ENCODE data around the gene UST.
"Not testable (repeated sequence)": the region's sequence is repeated elsewhere in the genome, so short reads cannot be mapped to it uniquely, and the experiment has no call there.

UST gene

GRCh38 chr6:148951662-148952061 lies 204.8 kb downstream of the UST start:
- DNase-seq (ENCODE audit: low spot score) = no peak

DNA sequence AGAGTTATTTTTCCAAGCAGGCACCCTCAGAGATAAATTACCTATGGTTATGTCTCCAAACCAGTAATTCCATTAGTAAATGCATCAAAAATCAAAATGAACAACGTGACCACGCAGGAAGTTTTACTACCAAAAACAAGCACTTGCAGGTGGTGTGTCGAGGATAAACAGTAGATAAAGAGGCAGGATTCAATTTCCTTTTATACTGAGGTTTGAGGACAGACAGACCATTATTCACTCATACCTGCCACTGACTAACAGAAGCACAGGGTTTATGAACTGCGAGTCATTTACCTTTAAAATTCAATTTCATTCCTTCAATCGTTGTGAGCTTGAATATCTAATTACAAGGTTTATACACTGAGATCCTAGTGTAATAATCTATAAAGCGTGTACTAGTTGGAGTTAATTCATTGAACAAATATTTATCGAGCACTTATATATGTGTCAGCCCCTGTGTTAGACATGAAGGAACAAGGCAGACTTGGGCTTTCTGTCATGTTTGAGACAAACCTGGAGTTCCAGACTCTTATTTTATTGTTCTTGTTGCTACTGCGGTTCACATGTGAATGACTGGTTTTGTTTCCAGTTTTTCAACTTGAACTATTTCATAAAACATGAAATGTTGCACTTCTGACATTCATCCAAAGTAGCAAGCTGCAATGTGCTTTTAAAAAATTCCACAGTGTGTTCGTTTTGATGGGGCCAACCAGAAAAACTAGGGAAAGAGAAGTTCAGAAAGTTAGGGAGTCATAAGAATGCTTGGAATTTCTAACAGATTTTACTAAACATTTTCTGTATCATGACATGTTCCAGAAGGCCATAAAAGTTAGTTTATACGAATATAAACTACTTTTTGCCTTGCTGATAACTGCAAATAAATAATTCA lies 205.6 kb downstream of the UST start:
- no peak for DNase-seq (ENCODE audit: low spot score)

GRCh38 chr6:148954461-148954860 lies 207.6 kb downstream of the UST start:
- DNase-seq (ENCODE audit: low spot score) = no peak

DNA sequence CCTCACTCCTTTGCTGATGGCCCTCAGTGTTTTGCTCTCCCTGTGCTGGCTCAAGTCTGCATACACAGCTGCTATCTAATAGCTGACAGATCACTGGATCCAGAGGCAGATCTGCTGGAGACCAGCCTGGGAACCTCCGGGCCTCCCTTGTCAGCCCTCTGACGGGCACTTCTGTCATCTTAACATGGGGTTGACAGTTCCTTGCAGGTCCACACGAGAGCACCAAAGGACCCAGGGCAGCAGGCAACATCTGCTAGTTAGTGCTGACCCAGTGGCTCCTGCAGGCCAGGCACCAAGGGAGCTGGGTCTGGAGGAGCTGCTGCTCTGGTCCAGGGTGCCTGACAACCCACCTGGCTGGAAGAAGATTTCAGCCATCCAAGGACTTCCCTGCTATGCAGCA lies 208.1 kb downstream of the UST start:
- no peak for DNase-seq (ENCODE audit: low spot score)

- DNase-seq (ENCODE audit: low spot score) = no peak
Measured at GRCh38 chr6:148955441-148955840, 208.6 kb downstream of the UST start.

DNA sequence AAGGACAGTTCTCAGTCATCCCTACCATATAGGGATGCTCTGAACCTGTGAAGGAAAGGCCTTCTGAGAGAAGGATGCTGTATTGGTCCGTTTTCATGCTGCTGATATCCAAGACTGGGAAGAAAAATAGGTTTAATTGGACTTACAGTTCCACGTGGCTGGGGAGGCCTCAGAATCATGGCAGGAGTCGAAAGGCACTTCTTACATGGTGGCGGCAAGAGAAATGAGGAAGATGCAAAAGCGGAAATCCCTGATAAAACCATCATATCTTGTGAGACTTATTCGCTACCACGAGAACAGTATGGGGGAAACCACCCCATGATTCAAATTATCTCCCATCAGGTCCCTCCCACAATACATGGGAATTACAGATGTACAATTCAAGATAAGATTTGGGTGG lies 209.3 kb downstream of the UST start:
- DNase-seq (ENCODE audit: low spot score) = not testable (repeated sequence)

DNA sequence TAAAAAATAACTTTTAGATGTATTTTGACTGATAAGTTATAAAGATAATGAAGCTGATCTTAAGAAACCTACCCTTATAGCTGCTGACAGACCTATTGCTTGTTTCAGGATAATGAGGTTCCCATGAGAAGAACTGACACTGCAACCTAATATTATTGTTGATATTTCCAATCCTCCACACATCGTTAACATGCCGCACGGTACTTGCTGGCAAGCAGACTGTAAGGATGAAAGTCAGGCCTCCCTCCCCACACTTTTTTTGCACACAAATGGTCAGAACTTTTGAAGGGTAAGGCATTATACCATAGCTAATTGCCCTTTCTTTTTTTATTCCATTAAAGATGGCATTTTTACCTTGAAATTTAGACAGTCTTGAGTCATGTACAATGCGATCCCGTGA lies 210.9 kb downstream of the UST start:
- DNase-seq (ENCODE audit: low spot score) = no peak

- DNase-seq (ENCODE audit: low spot score) = no peak
Measured at GRCh38 chr6:148959008-148959407, 212.2 kb downstream of the UST start.

GRCh38 chr6:148959501-148959900 lies 212.7 kb downstream of the UST start:
- no peak for DNase-seq (ENCODE audit: low spot score)

- DNase-seq (ENCODE audit: low spot score) = no peak
Measured at GRCh38 chr6:148962854-148963515, 216.2 kb downstream of the UST start.

DNA sequence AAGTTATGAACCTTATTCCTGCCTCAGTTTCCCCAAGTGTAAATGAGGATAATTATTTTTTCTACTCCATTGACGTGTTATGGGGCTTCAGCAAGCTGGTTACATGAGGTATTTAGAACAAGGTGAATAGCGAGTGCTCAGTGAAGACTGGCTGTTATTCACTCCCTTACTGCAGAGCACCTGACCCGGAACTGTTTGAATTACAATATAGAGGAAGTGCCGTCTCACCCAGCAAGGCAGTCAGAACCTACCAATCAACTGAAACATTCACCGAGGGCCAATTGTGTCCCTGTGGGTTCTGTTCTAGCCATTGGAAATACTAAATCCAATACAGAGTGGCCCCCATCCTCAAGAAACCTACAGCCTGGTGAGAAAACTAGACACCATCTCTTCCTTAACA lies 216.9 kb downstream of the UST start:
- DNase-seq (ENCODE audit: low spot score) = no peak

DNA sequence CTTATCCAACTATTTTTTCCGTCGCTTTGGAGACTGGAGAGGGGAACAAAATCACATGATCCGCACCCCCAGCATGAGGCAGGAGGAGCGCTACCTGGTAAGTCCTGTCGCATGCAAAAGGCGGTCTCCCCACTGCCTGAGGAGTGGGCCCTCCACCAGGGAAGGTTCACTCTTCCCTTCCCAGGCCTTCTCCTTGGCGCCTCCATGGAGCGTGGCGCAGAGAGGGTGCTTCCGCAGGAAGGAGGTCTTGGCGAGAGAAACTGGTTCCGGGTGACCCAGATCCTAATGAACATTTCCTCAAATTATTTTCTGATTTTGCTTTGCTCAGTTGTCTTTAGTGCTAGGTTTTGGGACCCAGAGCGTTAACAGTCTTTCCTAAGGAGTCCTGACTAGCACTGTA lies 217.6 kb downstream of the UST start:
- DNase-seq (ENCODE audit: low spot score) = no peak

- no peak for DNase-seq (ENCODE audit: low spot score)
Measured at GRCh38 chr6:148965287-148965686, 218.5 kb downstream of the UST start.

- no peak for DNase-seq (ENCODE audit: low spot score)
Measured at GRCh38 chr6:148967011-148967520, 220.2 kb downstream of the UST start.

DNA sequence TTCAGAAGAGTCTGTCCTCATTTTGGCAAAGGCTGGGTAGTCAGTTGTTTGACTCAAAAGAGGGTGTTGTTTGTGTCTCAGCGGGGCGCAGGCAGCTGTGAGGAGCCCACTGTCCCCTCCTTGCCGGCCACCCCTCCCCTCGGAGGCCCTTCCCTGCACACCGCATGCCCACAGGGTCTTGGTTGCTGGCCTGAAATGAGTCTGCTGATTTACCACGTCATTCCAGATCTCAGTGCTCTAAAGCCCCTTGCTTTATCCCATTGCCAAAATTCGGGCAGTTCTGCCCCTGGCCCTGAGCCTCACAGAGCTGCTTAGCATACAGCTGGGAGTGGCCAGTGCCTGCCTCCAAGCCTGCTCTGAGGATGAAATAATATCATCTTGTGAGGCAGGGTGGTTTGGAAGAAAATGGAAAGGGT lies 220.7 kb downstream of the UST start:
- no peak for DNase-seq (ENCODE audit: low spot score)

DNA sequence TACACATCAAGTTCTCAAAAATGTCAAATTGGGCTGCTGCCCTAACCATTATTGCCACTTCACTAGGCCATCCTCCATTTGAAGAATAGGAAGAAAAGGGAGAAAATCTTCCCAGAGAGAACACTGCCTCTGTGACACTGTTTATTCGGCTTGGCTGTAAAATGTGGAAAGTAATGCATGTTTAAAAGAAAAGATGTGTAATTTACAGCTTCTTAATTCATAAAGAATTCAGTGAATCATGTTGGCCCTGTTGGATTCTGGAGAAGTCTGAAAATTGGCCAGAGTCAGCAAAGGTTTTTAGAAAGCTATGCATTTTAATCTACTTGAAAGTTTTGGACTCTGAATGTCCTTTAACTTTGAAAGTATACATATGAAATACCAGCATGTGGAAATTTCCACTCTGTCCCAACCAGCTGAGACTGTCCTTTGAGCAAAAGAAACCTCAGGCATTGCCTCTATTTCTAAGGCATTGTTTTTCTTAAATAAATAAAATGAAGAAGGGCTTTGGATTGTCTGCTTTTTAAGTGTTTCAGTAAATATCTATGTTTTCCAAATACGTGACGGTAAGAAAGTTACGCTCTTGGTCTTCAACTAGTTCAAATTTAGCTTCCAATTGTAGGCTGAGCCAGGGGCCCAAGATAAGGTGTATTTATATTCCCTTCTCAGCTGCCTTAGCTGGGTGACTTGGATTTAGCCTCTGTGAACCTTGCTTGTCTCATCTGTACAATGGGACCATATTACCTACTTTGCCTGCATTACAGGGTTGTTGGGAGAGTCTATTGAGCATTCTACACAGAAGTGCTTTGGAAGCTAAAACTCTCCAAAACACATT lies 222.2 kb downstream of the UST start:
- no peak for DNase-seq (ENCODE audit: low spot score)

- DNase-seq (ENCODE audit: low spot score) = no peak
Measured at GRCh38 chr6:148969603-148970061, 222.8 kb downstream of the UST start.

DNA sequence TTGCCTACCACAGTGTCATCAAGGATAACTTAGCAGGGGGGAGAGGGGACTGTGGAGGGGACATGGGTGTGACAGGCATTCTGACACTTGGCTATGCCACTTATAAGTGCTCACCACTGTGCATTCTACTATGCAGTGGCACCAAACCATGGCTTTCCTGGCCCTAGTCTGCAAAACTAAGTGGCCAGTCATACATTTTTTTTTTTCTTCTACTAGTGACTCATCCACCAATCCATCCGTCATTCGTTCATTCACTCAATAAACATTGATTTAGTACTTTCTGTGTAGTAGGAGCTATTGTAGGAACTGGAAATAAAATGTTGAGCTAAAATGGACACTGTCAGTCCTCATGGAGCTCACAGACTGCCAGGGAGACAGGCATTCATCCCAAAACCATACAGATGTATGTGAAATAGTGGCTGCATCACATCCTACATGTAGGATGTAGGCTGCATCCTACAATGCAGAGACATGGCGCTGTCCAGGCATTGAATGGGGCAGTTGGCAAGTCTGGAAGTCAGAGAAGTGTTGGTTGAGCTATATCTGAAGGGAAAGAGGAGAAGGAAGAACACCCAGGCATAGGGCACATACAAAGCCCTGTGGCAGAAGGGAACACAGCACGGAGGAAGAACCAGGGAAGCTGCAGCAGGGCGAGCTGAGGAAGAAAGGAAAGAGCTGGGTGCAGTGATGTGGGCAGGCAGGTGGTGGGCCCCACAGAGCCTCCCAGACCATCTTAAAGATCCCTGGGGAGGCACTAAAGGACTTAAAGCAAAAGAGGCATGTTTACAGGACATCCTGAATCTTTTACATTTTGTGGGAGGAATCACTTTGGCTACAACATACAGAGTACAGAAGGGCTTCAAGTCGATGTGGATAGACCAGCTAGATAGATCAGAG lies 224.4 kb downstream of the UST start:
- DNase-seq (ENCODE audit: low spot score) = no peak

DNA sequence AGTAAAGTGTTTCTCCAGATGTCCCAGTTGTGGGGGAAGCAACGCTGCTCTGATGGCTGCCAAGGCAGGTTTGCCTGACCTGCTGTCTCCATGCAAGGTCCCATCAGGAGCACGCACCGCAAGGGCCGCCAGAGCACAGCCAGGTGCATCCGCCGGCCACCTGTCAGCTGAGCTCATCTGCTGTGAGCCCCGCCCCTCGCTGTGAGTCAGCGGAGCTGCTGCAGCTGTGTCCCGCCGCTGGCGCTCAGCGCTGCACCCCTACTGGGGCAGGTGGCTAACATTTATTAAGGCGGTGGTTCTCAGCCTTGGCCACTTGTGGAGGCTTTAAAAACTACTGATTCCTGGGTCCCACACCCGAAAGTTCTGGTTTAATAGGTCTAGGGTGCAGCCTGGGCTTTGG lies 225.7 kb downstream of the UST start:
- no peak for DNase-seq (ENCODE audit: low spot score)

- DNase-seq (ENCODE audit: low spot score) = peak; percentile 45
Measured at GRCh38 chr6:148973538-148974208, 226.8 kb downstream of the UST start.

DNA sequence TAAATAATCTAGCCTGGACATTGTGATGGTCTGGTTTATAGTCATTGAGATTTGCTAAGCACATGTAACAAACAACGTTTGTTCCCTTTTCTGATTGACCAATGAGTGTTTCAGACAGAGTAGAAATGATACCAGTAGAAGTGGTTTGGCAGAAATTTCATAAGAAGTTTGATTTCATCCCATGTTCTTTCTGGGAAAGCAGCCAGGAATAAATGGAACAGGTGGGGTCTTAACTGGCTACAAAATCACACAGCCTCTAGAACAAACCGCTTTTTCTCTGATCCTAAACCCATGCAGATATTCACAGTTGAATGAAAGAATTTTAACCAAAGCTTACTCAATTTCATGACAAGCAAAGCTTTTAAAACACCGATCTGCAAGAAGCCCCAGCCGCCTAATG lies 227.5 kb downstream of the UST start:
- no peak for DNase-seq (ENCODE audit: low spot score)
